NCI-H82 treated with DMSO at 0.1 percent for 48 hours (cell line): ENCODE data around the gene CSGALNACT2.

Source experiments
- DNase-seq: peaks from one replicate; lab custom pipeline; 2025; ENCODE audit not compliant: unreplicated experiment; lab: John Stamatoyannopoulos, UW

The CSGALNACT2 gene

GRCh38 chr10:43111921-43112607 lies 26.2 kb upstream of the CSGALNACT2 start:
- DNase-seq: no peak

DNA sequence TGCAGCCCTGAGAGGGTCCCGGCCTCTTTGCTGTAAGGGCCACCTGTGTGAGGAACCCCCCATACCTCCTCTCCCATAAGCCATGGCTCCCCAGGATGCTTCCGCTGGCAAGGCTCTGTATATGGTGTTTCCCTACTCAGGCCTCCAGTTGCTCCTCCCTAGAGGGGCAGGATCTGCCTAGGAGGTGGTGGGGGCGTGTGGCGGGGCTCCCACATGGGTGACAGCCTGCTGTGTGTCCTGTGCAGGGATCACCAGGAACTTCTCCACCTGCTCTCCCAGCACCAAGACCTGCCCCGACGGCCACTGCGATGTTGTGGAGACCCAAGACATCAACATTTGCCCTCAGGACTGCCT lies 25.7 kb upstream of the CSGALNACT2 start:
- no peak for DNase-seq

- no peak for DNase-seq
These were observed 24.8 kb upstream of the CSGALNACT2 start for GRCh38 chr10:43113201-43114087.

DNA sequence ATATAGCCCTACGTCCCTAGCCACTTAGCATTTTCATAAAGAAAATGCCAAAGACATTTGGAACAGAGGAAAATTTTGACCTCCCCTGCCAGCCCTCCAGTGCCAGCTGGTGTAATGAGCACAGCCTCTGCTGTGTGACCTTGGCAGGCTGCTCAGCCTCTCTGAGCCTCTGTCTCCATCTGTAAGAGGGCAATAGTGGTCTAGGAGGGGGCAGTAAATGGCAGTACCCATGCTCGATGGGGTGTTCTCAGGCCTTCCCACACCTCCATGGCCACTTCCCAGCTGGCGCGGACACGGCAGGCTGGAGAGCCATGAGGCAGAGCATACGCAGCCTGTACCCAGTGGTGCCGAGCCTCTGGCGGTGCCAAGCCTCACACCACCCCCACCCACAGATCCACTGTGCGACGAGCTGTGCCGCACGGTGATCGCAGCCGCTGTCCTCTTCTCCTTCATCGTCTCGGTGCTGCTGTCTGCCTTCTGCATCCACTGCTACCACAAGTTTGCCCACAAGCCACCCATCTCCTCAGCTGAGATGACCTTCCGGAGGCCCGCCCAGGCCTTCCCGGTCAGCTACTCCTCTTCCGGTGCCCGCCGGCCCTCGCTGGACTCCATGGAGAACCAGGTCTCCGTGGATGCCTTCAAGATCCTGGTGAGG lies 24.0 kb upstream of the CSGALNACT2 start:
- DNase-seq: no peak

DNA sequence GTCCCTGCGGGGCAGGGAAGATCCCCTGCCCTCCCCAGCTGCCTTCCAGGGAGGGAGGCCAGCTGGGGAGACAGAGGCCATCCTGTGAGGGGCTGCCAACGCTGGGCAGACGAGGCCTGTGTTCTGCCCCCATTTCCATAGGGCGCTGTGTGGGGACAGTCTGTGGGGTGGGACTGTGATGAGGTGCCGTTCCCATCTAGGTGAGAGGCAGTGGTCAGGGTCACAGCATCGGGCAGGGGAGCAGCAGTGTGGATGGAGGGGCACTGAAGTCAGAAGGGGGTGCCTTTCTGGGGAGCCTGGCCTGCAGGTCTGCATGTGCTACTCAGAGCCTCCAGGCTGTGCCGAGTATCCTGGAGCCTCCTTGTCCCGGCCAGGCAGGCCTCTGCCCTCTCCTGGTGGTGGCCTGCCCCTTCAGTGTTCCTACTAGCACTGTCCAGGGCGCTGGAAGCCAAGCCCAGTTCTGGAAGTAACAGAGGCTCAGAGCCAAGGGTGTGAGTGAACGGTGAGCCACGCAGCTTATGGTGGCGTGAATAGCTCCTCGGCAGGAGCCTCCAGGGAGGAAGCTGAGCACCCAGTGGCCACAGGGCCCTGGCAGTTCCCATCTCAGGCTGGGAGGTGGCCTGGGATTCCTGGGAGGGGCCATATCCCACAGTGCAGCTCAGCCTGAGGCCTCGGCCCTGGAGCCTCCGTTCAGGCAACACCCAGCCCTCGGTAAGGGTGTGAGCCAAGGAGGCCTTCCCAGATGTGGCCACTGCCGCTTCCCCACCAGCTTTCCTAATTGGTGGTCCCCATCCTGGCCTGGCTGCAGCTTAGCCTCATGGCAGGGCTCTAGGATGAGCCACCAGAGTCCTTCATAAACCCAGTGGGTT lies 23.3 kb upstream of the CSGALNACT2 start:
- DNase-seq: no peak

GRCh38 chr10:43115881-43116595 lies 22.2 kb upstream of the CSGALNACT2 start:
- no peak for DNase-seq

DNA sequence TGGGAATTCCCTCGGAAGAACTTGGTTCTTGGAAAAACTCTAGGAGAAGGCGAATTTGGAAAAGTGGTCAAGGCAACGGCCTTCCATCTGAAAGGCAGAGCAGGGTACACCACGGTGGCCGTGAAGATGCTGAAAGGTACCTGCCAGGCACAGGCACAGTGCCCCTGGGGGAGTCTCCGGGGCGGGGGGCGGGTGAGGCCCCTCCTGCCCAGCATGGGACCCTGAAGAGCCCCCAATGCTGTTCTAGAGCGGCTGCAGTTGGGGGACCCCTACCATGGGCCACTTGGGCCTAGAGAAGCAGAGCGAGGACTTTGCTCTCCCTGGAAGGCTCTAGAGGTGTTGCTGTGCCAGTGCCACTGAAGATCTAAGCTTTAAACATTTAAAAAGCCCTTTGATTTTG lies 21.6 kb upstream of the CSGALNACT2 start:
- DNase-seq: no peak

- no peak for DNase-seq
These were observed 21.0 kb upstream of the CSGALNACT2 start for GRCh38 chr10:43117031-43117776.

DNA sequence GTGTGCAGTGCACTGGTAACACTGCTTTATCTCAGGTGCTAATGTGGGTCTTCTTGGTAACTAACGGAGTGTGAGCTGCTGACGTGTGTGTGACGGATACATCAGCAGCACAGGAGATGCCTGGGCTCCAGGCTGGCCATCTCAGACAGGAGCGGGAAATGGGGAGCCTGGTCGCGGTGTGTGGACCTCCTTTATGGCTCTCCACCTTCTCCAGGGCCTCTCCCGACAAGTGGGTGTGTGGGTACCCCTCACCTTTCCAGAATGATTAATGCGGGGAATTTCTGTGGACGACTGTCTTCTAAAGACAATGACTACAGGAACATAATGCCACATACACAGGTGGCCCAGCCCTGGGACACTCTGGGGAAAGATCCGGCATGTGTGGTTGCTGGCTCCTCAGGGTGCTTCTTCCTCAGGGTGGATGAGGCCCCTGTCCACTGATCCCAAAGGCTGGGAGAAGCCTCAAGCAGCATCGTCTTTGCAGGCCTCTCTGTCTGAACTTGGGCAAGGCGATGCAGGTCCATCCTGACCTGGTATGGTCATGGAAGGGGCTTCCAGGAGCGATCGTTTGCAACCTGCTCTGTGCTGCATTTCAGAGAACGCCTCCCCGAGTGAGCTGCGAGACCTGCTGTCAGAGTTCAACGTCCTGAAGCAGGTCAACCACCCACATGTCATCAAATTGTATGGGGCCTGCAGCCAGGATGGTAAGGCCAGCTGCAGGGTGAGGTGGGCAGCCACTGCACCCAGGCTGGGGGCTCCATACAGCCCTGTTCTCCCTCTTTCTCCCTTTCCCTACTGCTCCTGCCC lies 20.3 kb upstream of the CSGALNACT2 start:
- DNase-seq: no peak

GRCh38 chr10:43118631-43119415 lies 19.4 kb upstream of the CSGALNACT2 start:
- no peak for DNase-seq

DNA sequence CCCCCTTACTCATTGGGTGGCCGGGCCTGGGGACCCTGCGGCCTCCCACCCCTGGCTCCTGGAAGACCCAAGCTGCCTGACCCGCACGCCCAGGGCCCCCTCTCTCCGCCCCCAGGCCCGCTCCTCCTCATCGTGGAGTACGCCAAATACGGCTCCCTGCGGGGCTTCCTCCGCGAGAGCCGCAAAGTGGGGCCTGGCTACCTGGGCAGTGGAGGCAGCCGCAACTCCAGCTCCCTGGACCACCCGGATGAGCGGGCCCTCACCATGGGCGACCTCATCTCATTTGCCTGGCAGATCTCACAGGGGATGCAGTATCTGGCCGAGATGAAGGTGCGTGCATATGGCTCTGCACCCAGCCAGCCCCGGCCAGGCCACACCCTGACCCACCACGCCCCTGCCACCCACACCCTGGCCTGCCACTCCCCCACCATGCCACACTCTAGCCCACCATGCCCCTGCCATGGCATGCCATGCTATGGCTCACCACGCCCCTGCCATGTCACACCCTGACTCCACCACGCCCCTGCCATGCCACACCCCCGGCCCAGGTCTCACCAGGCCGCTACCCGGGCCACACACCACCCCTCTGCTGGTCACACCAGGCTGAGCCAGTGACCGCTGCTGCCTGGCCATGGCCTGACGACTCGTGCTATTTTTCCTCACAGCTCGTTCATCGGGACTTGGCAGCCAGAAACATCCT lies 18.7 kb upstream of the CSGALNACT2 start:
- DNase-seq: no peak

DNA sequence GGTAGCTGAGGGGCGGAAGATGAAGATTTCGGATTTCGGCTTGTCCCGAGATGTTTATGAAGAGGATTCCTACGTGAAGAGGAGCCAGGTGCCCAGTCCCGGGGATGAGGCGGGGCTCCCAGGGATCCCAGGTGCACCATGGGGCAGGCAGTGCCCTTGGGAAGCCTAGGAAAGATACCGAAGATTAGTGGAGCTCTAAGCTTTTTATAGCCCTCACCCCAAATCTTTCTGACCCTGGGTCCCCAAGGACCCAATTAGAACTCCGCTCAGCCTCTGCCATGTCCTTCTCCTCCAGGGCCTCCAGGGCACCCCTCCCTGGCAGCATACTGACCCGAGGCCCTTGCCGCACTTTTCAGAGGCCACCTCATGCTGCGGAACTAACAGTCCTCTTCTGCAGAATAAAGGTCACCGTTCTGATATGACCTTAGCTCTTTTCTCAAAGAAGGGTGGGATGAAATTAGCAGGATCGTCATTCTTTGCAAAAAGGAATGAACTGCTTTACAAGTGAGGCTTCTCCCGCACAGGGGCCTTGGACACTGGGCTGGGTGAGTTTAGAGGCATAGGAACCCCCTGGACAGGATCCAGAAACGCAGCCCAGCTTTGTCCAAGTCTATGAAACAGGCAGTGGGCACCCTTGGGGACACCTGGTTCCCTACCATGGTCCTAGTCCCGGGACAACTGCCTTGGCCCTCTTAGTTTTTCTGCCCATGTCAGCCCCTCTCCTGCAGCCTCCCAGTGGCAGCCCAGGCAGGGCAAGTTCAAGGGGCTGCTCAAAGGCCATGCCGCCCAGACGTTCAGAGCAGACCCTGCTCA lies 17.9 kb upstream of the CSGALNACT2 start:
- DNase-seq: no peak

- no peak for DNase-seq
These were observed 17.3 kb upstream of the CSGALNACT2 start for GRCh38 chr10:43120929-43121314.

GRCh38 chr10:43121444-43121843 lies 16.8 kb upstream of the CSGALNACT2 start:
- DNase-seq: no peak

DNA sequence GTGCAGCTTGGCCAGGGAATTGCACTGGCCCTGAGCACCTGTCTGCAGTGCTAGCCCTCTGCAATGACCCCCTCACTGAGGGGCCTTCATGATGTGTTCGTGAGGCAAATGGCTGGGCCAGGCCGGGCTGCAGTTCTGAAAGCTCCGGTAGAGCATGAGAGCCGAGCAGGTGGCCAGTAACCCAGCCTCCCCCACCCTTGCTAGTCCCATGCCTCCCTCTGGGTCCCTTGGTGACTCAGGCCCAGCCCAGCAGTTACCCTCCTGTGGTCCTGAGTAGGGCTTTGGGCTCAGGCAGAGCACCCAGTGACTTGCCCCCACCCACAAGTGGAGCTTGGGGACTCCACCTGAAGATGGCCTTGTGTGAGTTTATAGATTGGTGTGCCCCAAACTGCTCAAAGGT lies 16.1 kb upstream of the CSGALNACT2 start:
- no peak for DNase-seq

- DNase-seq: no peak
These were observed 15.4 kb upstream of the CSGALNACT2 start for GRCh38 chr10:43122826-43123225.
